DND-41 (cell line): Measurements from ENCODE around the gene CENPX.

ENCODE experiments used
- ATAC-seq: fragments of 200-7000 bp; cut with Tn5 transposase; 3 replicates; pipeline ENCODE4 v1.9.1; 2021; ENCODE audit warnings: low read depth; ENCODE audit not compliant: insufficient read depth
- DNase-seq: peaks from one replicate; pipeline ENCODE4 v3.0.0-alpha.2; 2020
- H2AFZ ChIP-seq: 2 replicates; pipeline ENCODE4 v1.6.0; 2012; ENCODE audit warnings: low read depth, low read length
- H3K27ac ChIP-seq: 2 replicates; pipeline ENCODE4 v1.5.1; 2012; ENCODE audit warnings: low read length, inconsistent platforms
- H3K27me3 ChIP-seq: fragments of 200-600 bp; sonication (generic); 2 replicates; pipeline ENCODE4 v1.6.0; 2012; ENCODE audit warnings: low read length, mild to moderate bottlenecking, inconsistent platforms; ENCODE audit not compliant: insufficient read depth, poor library complexity
- H3K36me3 ChIP-seq: 2 replicates; pipeline ENCODE4 v1.5.1; 2012; ENCODE audit warnings: low read length, inconsistent platforms; ENCODE audit not compliant: insufficient read depth
- H3K4me1 ChIP-seq: 2 replicates; pipeline ENCODE4 v1.5.1; 2012; ENCODE audit warnings: mild to moderate bottlenecking, low read length; ENCODE audit not compliant: insufficient read depth
- H3K4me2 ChIP-seq: 2 replicates; pipeline ENCODE4 v1.6.0; 2012; ENCODE audit warnings: mild to moderate bottlenecking, moderate library complexity, low read length, inconsistent platforms; ENCODE audit not compliant: insufficient read depth
- H3K4me3 ChIP-seq, 2 experiments: fragments of 200-600 bp in 1 of 2; shearing (Covaris generic) in 1 of 2; 2 replicates each; pipeline ENCODE4 v1.5.1; 2012 to 2016; ENCODE audit warnings: inconsistent platforms in 2 of 2, low read length in 2 of 2, mild to moderate bottlenecking in 2 of 2, low read depth in 1 of 2, moderate library complexity in 1 of 2
- H3K79me2 ChIP-seq: 2 replicates; pipeline ENCODE4 v1.6.0; 2012; ENCODE audit warnings: low read length, inconsistent platforms; ENCODE audit not compliant: insufficient read depth
- H3K9ac ChIP-seq: 2 replicates; pipeline ENCODE4 v1.6.0; 2012; ENCODE audit warnings: low read depth, mild to moderate bottlenecking, inconsistent platforms, low read length, moderate library complexity
- H3K9me3 ChIP-seq: 2 replicates; pipeline ENCODE4 v1.5.1; 2012; ENCODE audit warnings: low read length, moderate library complexity, mild to moderate bottlenecking, inconsistent platforms; ENCODE audit not compliant: insufficient read depth, severe bottlenecking
- H4K20me1 ChIP-seq: 2 replicates; pipeline ENCODE4 v1.6.0; 2012; ENCODE audit warnings: low read length; ENCODE audit not compliant: insufficient read depth
- EZH2 ChIP-seq: IDR thresholded peaks from 3 replicates; pipeline ENCODE4 v1.6.1; 2012; ENCODE audit warnings: borderline replicate concordance, low read depth, mild to moderate bottlenecking, moderate library complexity, low read length, inconsistent platforms; ENCODE audit not compliant: severe bottlenecking
- TF ChIP-seq, protein P1 (sequence below): IDR thresholded peaks from 2 replicates; pipeline ENCODE4 v1.5.1; 2012; ENCODE audit warnings: borderline replicate concordance, low read length, moderate library complexity, mild to moderate bottlenecking; ENCODE audit not compliant: poor library complexity, severe bottlenecking; ENCODE audit errors: extremely low read depth

CENPX gene

DNA sequence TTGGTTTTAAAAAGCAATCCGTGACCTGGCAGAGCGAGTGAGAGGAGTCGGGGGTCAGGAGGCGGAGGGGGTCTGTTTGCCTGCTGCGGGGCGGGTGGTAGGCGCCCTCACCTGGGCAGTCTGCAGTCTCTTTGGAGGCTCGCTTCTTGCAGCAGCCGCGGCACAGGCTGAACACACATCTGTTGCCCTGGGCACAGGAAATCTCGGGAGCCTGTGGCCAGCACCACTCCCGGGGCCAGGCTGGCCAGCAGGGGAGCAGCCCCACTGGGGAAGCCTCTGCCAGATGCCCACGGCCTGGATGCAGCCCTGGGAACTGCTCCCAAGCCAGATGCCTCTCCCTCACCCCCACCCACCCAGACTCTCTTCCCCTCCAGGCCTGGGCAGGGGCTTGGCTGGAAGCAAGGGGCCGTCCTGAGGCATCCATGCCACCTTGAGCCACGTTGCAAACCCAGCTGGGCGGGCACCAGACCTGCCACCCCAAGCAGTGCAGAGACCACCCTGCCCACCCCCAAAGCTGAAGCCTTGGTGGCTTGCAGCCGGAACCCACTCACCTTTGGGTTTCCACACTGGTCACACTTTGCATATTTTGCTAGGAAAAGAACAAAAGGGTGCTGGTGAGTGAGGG is 35.7 kb upstream of the CENPX start:
- Histone ChIP-seq H3K79me2 (peaks cover 19% of the 10 kb centered on the region), H3K4me2 (no peak overlapping the region), H3K36me3 (peaks cover 98% of the 10 kb centered on the region), H2AFZ (no peak overlapping the region), H3K27ac (no peak overlapping the region), H3K4me3 (no peak overlapping the region), H3K9ac (no peak overlapping the region), H4K20me1 (peaks cover 68% of the 10 kb centered on the region), H3K9me3 (no peaks in the 10 kb centered on the region), H3K4me1 (peaks cover 32% of the 10 kb centered on the region), H3K27me3 (no peaks in the 10 kb centered on the region)
- ATAC-seq (no peak), DNase-seq (peak; percentile 8)
- TF ChIP-seq, protein P1, sequence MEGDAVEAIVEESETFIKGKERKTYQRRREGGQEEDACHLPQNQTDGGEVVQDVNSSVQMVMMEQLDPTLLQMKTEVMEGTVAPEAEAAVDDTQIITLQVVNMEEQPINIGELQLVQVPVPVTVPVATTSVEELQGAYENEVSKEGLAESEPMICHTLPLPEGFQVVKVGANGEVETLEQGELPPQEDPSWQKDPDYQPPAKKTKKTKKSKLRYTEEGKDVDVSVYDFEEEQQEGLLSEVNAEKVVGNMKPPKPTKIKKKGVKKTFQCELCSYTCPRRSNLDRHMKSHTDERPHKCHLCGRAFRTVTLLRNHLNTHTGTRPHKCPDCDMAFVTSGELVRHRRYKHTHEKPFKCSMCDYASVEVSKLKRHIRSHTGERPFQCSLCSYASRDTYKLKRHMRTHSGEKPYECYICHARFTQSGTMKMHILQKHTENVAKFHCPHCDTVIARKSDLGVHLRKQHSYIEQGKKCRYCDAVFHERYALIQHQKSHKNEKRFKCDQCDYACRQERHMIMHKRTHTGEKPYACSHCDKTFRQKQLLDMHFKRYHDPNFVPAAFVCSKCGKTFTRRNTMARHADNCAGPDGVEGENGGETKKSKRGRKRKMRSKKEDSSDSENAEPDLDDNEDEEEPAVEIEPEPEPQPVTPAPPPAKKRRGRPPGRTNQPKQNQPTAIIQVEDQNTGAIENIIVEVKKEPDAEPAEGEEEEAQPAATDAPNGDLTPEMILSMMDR = no peak
- TF ChIP-seq EZH2 = no peak

DNA sequence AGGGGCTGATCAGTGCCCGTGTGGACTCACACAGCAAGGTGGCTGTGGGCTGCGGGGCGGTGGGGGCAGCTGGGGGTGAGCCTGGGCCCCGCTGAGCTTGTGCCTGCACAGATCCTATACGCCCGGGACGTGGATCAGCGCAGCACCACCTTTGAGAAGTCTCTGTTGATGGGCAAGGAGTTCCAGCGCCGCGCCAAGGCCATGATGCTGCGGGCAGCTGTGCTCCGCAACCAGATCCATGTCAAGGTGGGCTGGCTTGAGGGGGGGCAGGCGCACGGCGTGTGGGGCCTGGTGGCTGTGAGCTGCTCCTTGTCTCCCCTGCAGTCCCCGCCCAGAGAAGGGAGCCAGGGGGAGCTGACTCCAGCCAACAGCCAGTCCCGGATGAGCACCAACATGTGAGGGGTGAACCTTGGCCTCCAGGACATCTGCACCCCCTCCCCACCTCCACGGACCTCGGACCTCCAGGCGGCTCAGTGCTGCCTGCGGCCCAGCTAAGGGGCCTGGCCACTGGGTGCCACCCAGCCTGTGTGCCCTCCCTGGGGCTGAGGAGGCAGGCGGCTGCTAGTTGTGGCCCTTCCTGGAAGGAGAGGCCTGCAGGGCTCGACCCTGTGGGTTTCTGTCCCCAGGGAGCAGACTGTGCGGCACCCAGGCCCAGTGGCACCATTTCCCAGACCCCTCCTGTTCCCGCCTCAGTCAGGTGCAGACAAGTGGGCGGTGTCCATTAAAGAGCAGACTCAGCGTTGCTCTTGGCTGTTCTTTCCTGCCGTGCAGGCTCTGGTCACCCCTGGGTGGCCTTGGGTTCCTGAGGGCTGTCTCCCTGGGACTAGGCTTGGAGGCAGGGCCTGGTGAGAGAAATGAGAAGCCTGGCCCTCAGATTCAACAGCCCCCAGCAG is 34.3 kb upstream of the CENPX start:
- Histone ChIP-seq H3K27me3 (no peaks in the 10 kb centered on the region), H3K36me3 (peaks cover 91% of the 10 kb centered on the region), H3K79me2 (peaks cover 30% of the 10 kb centered on the region), H3K4me1 (peaks cover 30% of the 10 kb centered on the region), H3K9me3 (no peaks in the 10 kb centered on the region), H3K9ac (no peak overlapping the region), H3K4me3 (no peak overlapping the region), H2AFZ (no peak overlapping the region), H4K20me1 (peaks cover 75% of the 10 kb centered on the region), H3K4me2 (no peak overlapping the region), H3K27ac (no peak overlapping the region)
- peak; percentile 15 for DNase-seq
- TF ChIP-seq EZH2 = no peak
- TF ChIP-seq, protein P1 = no peak
- peak; percentile 4; the same call in 1 of the 3 replicates for ATAC-seq

DNA sequence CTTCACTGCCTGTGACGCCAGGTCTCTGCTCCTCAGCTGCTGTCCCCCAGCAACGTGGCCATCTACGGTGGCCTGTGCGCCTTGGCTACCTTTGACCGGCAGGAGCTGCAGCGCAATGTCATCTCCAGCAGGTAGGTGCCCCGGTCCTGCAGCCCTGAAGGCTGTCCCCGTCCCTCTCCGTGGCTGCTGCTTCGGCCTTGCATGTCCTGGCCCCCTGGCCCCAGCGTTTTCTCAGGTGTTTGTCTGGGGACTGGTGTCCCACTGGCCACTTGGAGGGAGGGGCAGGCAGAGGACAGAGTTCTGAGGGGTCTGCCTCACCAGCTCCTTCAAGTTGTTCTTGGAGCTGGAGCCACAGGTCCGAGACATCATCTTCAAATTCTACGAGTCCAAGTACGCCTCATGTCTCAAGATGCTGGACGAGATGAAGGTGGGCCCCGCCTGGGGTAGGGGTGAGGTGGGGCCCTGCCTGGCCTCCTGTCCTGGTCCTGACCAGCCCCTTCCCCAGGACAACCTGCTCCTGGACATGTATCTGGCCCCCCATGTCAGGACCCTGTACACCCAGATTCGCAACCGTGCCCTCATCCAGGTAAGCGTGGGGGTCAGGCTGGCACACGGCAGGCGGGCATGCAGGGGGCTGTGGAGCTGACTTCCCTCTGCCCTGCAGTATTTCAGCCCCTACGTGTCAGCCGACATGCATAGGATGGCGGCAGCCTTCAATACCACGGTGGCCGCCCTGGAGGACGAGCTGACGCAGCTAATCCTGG is 33.5 kb upstream of the CENPX start:
- Histone ChIP-seq H3K9me3 (no peaks in the 10 kb centered on the region), H3K4me1 (peaks cover 30% of the 10 kb centered on the region), H3K4me2 (no peak overlapping the region), H2AFZ (no peak overlapping the region), H3K36me3 (peaks cover 84% of the 10 kb centered on the region), H3K27ac (no peak overlapping the region), H3K9ac (no peak overlapping the region), H3K79me2 (peaks cover 33% of the 10 kb centered on the region), H4K20me1 (peaks cover 69% of the 10 kb centered on the region), H3K4me3 (no peak overlapping the region), H3K27me3 (no peaks in the 10 kb centered on the region)
- DNase-seq (peak; percentile 6), ATAC-seq (no peak)
- TF ChIP-seq EZH2 = no peak
- TF ChIP-seq, protein P1 = no peak
